Germinal center (tissue), 1 donor: ENCODE measurements around the gene MICAL2.

Experiments used
- DNase-seq: peaks from one replicate; pipeline ENCODE4 v3.0.0; 2012; ENCODE audit warnings: mixed read lengths, low spot score

MICAL2 gene

GRCh38 chr11:12110201-12110713 lies at the start of gene MICAL2:
MICAL2 (plus strand) TSS chr11:12110590; CDS start chr11:12162156, 51,566 bp downstream.
- peak; percentile 92 for DNase-seq

- DNase-seq, result no peak
These were observed 48.4 kb upstream of the MICAL2 start for GRCh38 chr11:12061851-12062560.

- no peak for DNase-seq
These were observed 47.1 kb upstream of the MICAL2 start for GRCh38 chr11:12063251-12063650.

GRCh38 chr11:12064136-12064953 lies 46.0 kb upstream of the MICAL2 start:
- no peak for DNase-seq

- no peak for DNase-seq
These were observed 45.5 kb upstream of the MICAL2 start for GRCh38 chr11:12064954-12065280.

- DNase-seq, result no peak
These were observed 44.2 kb upstream of the MICAL2 start for GRCh38 chr11:12066056-12066798.

- no peak for DNase-seq
These were observed 43.4 kb upstream of the MICAL2 start for GRCh38 chr11:12066799-12067508.

GRCh38 chr11:12067796-12068357 lies 42.5 kb upstream of the MICAL2 start:
- DNase-seq, result no peak

GRCh38 chr11:12069066-12069676 lies 41.2 kb upstream of the MICAL2 start:
- no peak for DNase-seq

- DNase-seq, result no peak
These were observed 39.7 kb upstream of the MICAL2 start for GRCh38 chr11:12070446-12071267.

GRCh38 chr11:12071574-12071973 lies 38.8 kb upstream of the MICAL2 start:
- DNase-seq, result no peak

- no peak for DNase-seq
These were observed 37.0 kb upstream of the MICAL2 start for GRCh38 chr11:12073436-12073835.

- DNase-seq, result no peak
These were observed 36.5 kb upstream of the MICAL2 start for GRCh38 chr11:12073886-12074285.

- DNase-seq, result no peak
These were observed 35.7 kb upstream of the MICAL2 start for GRCh38 chr11:12074529-12075195.

GRCh38 chr11:12075291-12075690 lies 35.1 kb upstream of the MICAL2 start:
- no peak for DNase-seq

- no peak for DNase-seq
These were observed 34.3 kb upstream of the MICAL2 start for GRCh38 chr11:12075822-12076821.

GRCh38 chr11:12076840-12077534 lies 33.4 kb upstream of the MICAL2 start:
- no peak for DNase-seq
